ENCODE data around the gene HIVEP1. TPM values are rescaled to one million over a fixed set of nuclear protein-coding genes. Genes with fewer than 3 reads are reported as not detected.

Gene HIVEP1
- total RNA-seq, 2 donors from 2014 or later = 35.2 to 38.0 TPM

DNA sequence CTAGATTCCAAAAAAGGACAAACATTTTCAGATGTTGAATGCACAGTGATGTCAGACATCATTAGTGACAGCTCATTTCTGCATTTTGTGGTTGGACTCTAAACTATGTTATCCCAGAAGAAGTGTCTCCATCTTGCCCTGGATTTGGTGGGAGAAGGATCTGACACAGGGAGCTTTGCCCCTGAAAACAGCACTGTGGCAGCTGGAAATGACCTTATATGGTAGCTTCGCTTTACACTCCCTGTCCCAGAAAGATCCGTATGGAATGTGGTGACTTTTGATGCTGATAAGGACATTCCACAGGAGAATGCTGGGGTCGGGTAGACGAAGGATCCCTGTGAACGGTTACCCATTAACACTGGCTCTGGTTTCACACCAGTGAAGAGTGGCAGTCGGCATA is 190.9 kb downstream of the HIVEP1 start:
- DNase-seq (ENCODE audit: low spot score) = no peak
- 50% methylated on average over 6 of the region's 6 CpGs for WGBS
- Histone ChIP-seq H3K9me3 (no peaks in the 10 kb centered on the region), H3K4me1 (replicated peaks) (no peaks in the 10 kb centered on the region), H3K4me3 (no peak overlapping the region), H3K27ac (no peak overlapping the region), H3K36me3 (no peaks in the 10 kb centered on the region), H3K27me3 (replicated peaks; ENCODE audit: insufficient read depth) (no peaks in the 10 kb centered on the region)
- TF ChIP-seq POLR2AphosphoS5 (IDR thresholded peaks at IDR 0.05) = no peak
- TF ChIP-seq, protein P1, sequence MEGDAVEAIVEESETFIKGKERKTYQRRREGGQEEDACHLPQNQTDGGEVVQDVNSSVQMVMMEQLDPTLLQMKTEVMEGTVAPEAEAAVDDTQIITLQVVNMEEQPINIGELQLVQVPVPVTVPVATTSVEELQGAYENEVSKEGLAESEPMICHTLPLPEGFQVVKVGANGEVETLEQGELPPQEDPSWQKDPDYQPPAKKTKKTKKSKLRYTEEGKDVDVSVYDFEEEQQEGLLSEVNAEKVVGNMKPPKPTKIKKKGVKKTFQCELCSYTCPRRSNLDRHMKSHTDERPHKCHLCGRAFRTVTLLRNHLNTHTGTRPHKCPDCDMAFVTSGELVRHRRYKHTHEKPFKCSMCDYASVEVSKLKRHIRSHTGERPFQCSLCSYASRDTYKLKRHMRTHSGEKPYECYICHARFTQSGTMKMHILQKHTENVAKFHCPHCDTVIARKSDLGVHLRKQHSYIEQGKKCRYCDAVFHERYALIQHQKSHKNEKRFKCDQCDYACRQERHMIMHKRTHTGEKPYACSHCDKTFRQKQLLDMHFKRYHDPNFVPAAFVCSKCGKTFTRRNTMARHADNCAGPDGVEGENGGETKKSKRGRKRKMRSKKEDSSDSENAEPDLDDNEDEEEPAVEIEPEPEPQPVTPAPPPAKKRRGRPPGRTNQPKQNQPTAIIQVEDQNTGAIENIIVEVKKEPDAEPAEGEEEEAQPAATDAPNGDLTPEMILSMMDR (IDR thresholded peaks at IDR 0.05) = no peak
- no peak for TF ChIP-seq POLR2A (IDR thresholded peaks at IDR 0.05)
- intact Hi-C loops (cut with DNase I) = no loop called here

DNA sequence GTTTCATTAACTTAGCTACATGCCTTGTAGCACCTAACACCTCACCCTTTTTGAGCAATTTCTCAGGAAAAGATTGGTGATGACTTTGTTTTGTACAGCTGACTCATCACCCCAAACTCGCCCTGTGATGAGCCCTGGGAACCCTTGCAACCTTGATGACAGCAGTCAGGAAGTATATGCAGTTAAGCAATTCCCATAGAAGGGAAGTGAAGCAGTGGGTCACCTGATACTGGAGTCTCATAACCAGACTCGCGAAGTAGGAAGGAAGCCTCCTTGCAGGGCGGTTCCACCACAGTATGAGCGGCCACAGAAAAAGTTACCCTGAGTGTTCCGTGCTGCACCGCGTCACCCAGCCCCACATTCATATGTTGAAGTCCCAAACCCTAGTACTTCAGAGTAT is 196.1 kb downstream of the HIVEP1 start:
- Histone ChIP-seq H3K27me3 (replicated peaks; ENCODE audit: insufficient read depth) (no peaks in the 10 kb centered on the region), H3K27ac (no peak overlapping the region), H3K4me1 (replicated peaks) (no peaks in the 10 kb centered on the region), H3K9me3 (no peaks in the 10 kb centered on the region), H3K36me3 (no peaks in the 10 kb centered on the region), H3K4me3 (no peak overlapping the region)
- TF ChIP-seq, protein P1 (IDR thresholded peaks at IDR 0.05) = no peak
- TF ChIP-seq POLR2A (IDR thresholded peaks at IDR 0.05) (no peak), POLR2AphosphoS5 (IDR thresholded peaks at IDR 0.05) (no peak)
- WGBS = 91% methylated on average over 8 of the region's 8 CpGs
- intact Hi-C loops (cut with DNase I) = no loop called here
- DNase-seq (ENCODE audit: low spot score) = no peak

DNA sequence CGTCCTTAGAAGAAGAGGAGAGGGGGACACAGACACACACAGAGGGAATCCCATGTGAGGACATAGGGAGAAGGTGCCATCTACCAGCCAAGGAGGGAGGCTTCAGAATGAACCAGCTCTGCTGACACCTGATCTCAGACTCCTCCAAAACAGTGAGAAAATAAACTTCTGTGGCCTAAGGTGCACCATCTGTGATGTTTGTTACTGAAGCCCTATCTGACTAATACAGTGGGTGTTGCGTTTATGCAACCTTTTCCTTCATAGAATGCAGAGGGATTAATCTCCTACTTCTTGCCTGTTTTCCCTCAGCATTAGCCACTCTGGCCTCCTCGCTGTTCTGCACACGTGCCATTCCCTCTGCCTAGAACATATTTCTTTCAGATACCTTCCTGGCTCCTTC is 196.6 kb downstream of the HIVEP1 start:
- Histone ChIP-seq H3K36me3 (no peaks in the 10 kb centered on the region), H3K4me1 (replicated peaks) (no peaks in the 10 kb centered on the region), H3K9me3 (no peaks in the 10 kb centered on the region), H3K27me3 (replicated peaks; ENCODE audit: insufficient read depth) (no peaks in the 10 kb centered on the region), H3K4me3 (no peak overlapping the region), H3K27ac (no peak overlapping the region)
- no peak for DNase-seq (ENCODE audit: low spot score)
- intact Hi-C loops (cut with DNase I) = no loop called here
- no peak for TF ChIP-seq POLR2A (IDR thresholded peaks at IDR 0.05)
- TF ChIP-seq POLR2AphosphoS5 (IDR thresholded peaks at IDR 0.05) = no peak
- TF ChIP-seq, protein P1 (IDR thresholded peaks at IDR 0.05) = no peak
- 92% methylated on average over 4 of the region's 4 CpGs for WGBS

Other genes with a start within 250 kb of the HIVEP1 start
- 1 to 10 TPM in 1 of 2 donors, under 1 TPM in 1; 0.74 to 1.0 TPM for gene ADTRP, start 233.5 kb upstream of the HIVEP1 start, total RNA-seq

All from prostate gland (tissue), 2 donors.